ENCODE results near the gene GDF9. TPM values are rescaled to one million over a fixed set of nuclear protein-coding genes. Genes with fewer than 3 reads are reported as not detected.
"Not testable (repeated sequence)": the region's sequence is repeated elsewhere in the genome, so short reads cannot be mapped to it uniquely, and the experiment has no call there.

GDF9 gene
- total and polyA plus RNA-seq, 10 of the 15 experiments (the other 5 are each of a cell fraction or from before 2014, with no cell fraction given): 0.11 to 1.5 (median 0.34) TPM

DNA sequence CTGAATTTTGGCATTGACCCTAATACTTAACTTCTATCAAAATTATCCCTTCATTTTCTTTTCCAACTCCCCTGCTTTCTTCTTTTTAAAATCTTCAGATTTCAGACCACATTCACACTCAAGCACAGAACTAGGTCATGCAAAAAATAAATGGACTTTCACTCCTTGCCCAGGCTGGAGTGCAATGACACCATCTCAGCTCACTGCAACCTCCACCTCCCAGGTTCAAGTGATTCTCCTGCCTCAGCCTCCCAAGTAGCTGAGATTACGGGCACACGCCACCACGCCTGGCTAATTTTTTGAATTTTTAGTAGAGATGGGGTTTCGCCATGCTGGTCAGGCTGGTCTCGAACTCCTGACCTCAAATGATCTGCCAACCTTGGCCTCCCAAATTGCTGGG is 11.3 kb downstream of the GDF9 start:
- H3K9ac ChIP-seq (ENCODE audit: control insufficient read depth, insufficient read depth, low read length); H3K4me2 ChIP-seq (ENCODE audit: control insufficient read depth, insufficient read depth); H3K4me3 ChIP-seq; H3K36me3 ChIP-seq (ENCODE audit: control insufficient read depth in 2 of 2, insufficient read depth in 2 of 2, low read length in 1 of 2); DNase-seq (ENCODE audit: low read depth, low spot score); BruUV-seq (replicated peaks); intact Hi-C loops (cut with micrococcal nuclease; ENCODE audit: unreplicated experiment); ATAC-seq; H2AFZ ChIP-seq (ENCODE audit: control insufficient read depth, low read depth, low read length); FAIRE-seq; H3K27me3 ChIP-seq (replicated peaks in 1 of 2; ENCODE audit: control insufficient read depth in 2 of 2, insufficient read depth in 2 of 2, low read length in 1 of 2); H3K79me2 ChIP-seq (ENCODE audit: control insufficient read depth, insufficient read depth, low read length); H3K4me1 ChIP-seq (ENCODE audit: control insufficient read depth, insufficient read depth, low read length); H3K27ac ChIP-seq (ENCODE audit: control insufficient read depth, insufficient read depth); H4K20me1 ChIP-seq (ENCODE audit: control insufficient read depth, insufficient read depth); in situ Hi-C loops (cut with MboI); H3K9me3 ChIP-seq (replicated peaks; ENCODE audit: control insufficient read depth, insufficient read depth, low read length): not testable (repeated sequence)
- ChIA-PET CTCF (interaction anchor here (1.0 to 2.7 kb wide), 4 partner anchors 9 to 35 kb away, joined by 3 to 15 read pairs (median 4); no protein-coding TSS in a partner anchor), POLR2A (interaction anchor here (3.0 kb wide), 1 partner anchor 10 kb away, joined by 13 read pairs; no protein-coding TSS in a partner anchor), RAD21 (ENCODE audit: unreplicated experiment) (interaction anchor here (1.3 kb wide), 1 partner anchor 105 kb away, joined by 4 read pairs; no protein-coding TSS in a partner anchor), SMC1A (ENCODE audit: uncharacterized antibody, unreplicated experiment) (interaction anchor here (1.2 to 1.4 kb wide), 2 partner anchors 20 to 38 kb away, joined by 3 read pairs; no protein-coding TSS in a partner anchor)
- 74% methylated on average over 5 of the region's 5 CpGs for WGBS (ENCODE audit: insufficient coverage, insufficient replicate concordance, low lambda C conversion rate, missing lambda C conversion rate)

GRCh38 chr5:132854301-132854700 is 12.0 kb downstream of the GDF9 start:
- DNase-seq (ENCODE audit: low read depth, low spot score): no peak
- no peak for FAIRE-seq
- in situ Hi-C loops (cut with MboI) (no loop called here), intact Hi-C loops (cut with micrococcal nuclease; ENCODE audit: unreplicated experiment) (no loop called here)
- H3K4me1 ChIP-seq (ENCODE audit: control insufficient read depth, insufficient read depth, low read length): no peaks in the 10 kb centered on the region
- H3K9me3 ChIP-seq (replicated peaks; ENCODE audit: control insufficient read depth, insufficient read depth, low read length): no peaks in the 10 kb centered on the region
- ChIA-PET SMC1A (ENCODE audit: uncharacterized antibody, unreplicated experiment) (interaction anchor here (1.0 to 1.4 kb wide), 5 partner anchors 10 to 37 kb away, joined by 3 to 4 read pairs (median 3); no protein-coding TSS in a partner anchor), RAD21 (ENCODE audit: unreplicated experiment) (interaction anchor here (1.3 kb wide), 1 partner anchor 104 kb away, joined by 4 read pairs; no protein-coding TSS in a partner anchor), POLR2A (interaction anchor here (1.1 to 3.0 kb wide), 2 partner anchors 9 kb away, joined by 6 to 13 read pairs; no protein-coding TSS in a partner anchor), CTCF (interaction anchor here (1.0 to 2.7 kb wide), 5 partner anchors 10 to 53 kb away, joined by 3 to 15 read pairs (median 3); no protein-coding TSS in a partner anchor)
- no peak overlapping the region for H3K4me3 ChIP-seq
- H3K27ac ChIP-seq (ENCODE audit: control insufficient read depth, insufficient read depth): no peak overlapping the region
- H3K4me2 ChIP-seq (ENCODE audit: control insufficient read depth, insufficient read depth): no peak overlapping the region
- H3K36me3 ChIP-seq (ENCODE audit: control insufficient read depth in 2 of 2, insufficient read depth in 2 of 2, low read length in 1 of 2): no peaks in the 10 kb centered on the region
- TF ChIP-seq TAF1 (IDR thresholded peaks at IDR 0.05; ENCODE audit: borderline replicate concordance, low read depth, low read length) (no peak), MTA2 (IDR thresholded peaks at IDR 0.05; ENCODE audit: low read depth) (no peak), NR2F1 (conservative IDR thresholded peaks at IDR 0.05) (no peak), MAX (IDR thresholded peaks at IDR 0.05; ENCODE audit: low read depth, low read length) (no peak), ZBTB33 (IDR thresholded peaks at IDR 0.05) (no peak), TCF7 (IDR thresholded peaks at IDR 0.05; ENCODE audit: borderline replicate concordance) (no peak), HDGF (IDR thresholded peaks at IDR 0.05) (no peak), JUND (IDR thresholded peaks at IDR 0.05; ENCODE audit: low read depth, low read length) (no peak)
- 33% methylated on average over 3 of the region's 3 CpGs for WGBS (ENCODE audit: insufficient coverage, insufficient replicate concordance, low lambda C conversion rate, missing lambda C conversion rate)
- no peak overlapping the region for H3K9ac ChIP-seq (ENCODE audit: control insufficient read depth, insufficient read depth, low read length)
- no peaks in the 10 kb centered on the region for H3K79me2 ChIP-seq (ENCODE audit: control insufficient read depth, insufficient read depth, low read length)
- no peak overlapping the region for H2AFZ ChIP-seq (ENCODE audit: control insufficient read depth, low read depth, low read length)
- no peak for ATAC-seq
- no TSS peak for BruUV-seq (replicated peaks)
- H4K20me1 ChIP-seq (ENCODE audit: control insufficient read depth, insufficient read depth): no peaks in the 10 kb centered on the region
- no peaks in the 10 kb centered on the region for H3K27me3 ChIP-seq (replicated peaks in 1 of 2; ENCODE audit: control insufficient read depth in 2 of 2, insufficient read depth in 2 of 2, low read length in 1 of 2)

Data from GM12878 (cell line).